Left hindlimb (tissue), 1 donor: ENCODE results near the gene KCNT2.
"Not testable (repeated sequence)": the region's sequence is repeated elsewhere in the genome, so short reads cannot be mapped to it uniquely, and the experiment has no call there.

Source experiments
- DNase-seq: peaks from one replicate; pipeline ENCODE4 v3.0.0-alpha.2; 2018

Gene KCNT2

GRCh38 chr1:196608390-196609369 is at the start of gene KCNT2:
Gene KCNT2 (minus strand): TSS chr1:196608440. CDS start chr1:196608309, 131 bp downstream.
- DNase-seq, result peak; percentile 89

- DNase-seq, result no peak
Measured at GRCh38 chr1:196655494-196655893, 47.3 kb upstream of the KCNT2 start.

- no peak for DNase-seq
Measured at GRCh38 chr1:196655071-196655470, 46.8 kb upstream of the KCNT2 start.

- DNase-seq, result no peak
Measured at GRCh38 chr1:196654271-196654670, 46.0 kb upstream of the KCNT2 start.

GRCh38 chr1:196651637-196652215 is 43.5 kb upstream of the KCNT2 start, which contains the start of gene CFH:
Gene CFH (plus strand): TSS chr1:196652043. CDS start chr1:196652118, 75 bp downstream.
- DNase-seq, result no peak

- no peak for DNase-seq
Measured at GRCh38 chr1:196651079-196651478, 42.8 kb upstream of the KCNT2 start.

GRCh38 chr1:196650403-196650802 is 42.2 kb upstream of the KCNT2 start:
- DNase-seq, result peak; percentile 40

- DNase-seq, result no peak
Measured at GRCh38 chr1:196649990-196650389, 41.8 kb upstream of the KCNT2 start.

- no peak for DNase-seq
Measured at GRCh38 chr1:196640976-196641375, 32.7 kb upstream of the KCNT2 start.

GRCh38 chr1:196639291-196639690 is 31.1 kb upstream of the KCNT2 start:
- not testable (repeated sequence) for DNase-seq

GRCh38 chr1:196638466-196638865 is 30.2 kb upstream of the KCNT2 start:
- DNase-seq, result no peak

- no peak for DNase-seq
Measured at GRCh38 chr1:196637606-196638005, 29.4 kb upstream of the KCNT2 start.

- DNase-seq, result no peak
Measured at GRCh38 chr1:196628838-196629237, 20.6 kb upstream of the KCNT2 start.

- DNase-seq, result no peak
Measured at GRCh38 chr1:196623079-196623478, 14.8 kb upstream of the KCNT2 start.

- no peak for DNase-seq
Measured at GRCh38 chr1:196619721-196620120, 11.5 kb upstream of the KCNT2 start.

GRCh38 chr1:196611873-196612272 is 3.6 kb upstream of the KCNT2 start:
- no peak for DNase-seq

GRCh38 chr1:196609370-196609737 is 1.1 kb upstream of the KCNT2 start:
- no peak for DNase-seq

- DNase-seq, result no peak
Measured at GRCh38 chr1:196607981-196608380, 259 bp downstream of the KCNT2 start.

GRCh38 chr1:196603651-196604050 is 4.6 kb downstream of the KCNT2 start:
- DNase-seq, result no peak

GRCh38 chr1:196598942-196599748 is 9.1 kb downstream of the KCNT2 start:
- DNase-seq, result no peak

GRCh38 chr1:196594700-196595099 is 13.5 kb downstream of the KCNT2 start:
- no peak for DNase-seq

- no peak for DNase-seq
Measured at GRCh38 chr1:196593955-196594354, 14.3 kb downstream of the KCNT2 start.

- DNase-seq, result no peak
Measured at GRCh38 chr1:196590959-196591358, 17.3 kb downstream of the KCNT2 start.
